GM18507 (cell line): ENCODE data around the gene POU2AF3.

ENCODE experiments used
- DNase-seq: peaks from one replicate; pipeline ENCODE4 v3.0.0; 2011; ENCODE audit warnings: low read depth; ENCODE audit not compliant: insufficient read length; ENCODE audit errors: extremely low spot score
- FAIRE-seq: peaks from 2 replicates; lab custom pipeline; 2011; peaks lifted over from hg19 to GRCh38; lab: Jason Lieb, UNC

POU2AF3 gene

GRCh38 chr11:111324277-111324720, 26.0 kb downstream of the POU2AF3 start:
- DNase-seq, result no peak
- FAIRE-seq, result no peak

- FAIRE-seq (no peak), DNase-seq (no peak)
Observed at GRCh38 chr11:111325259-111325658, 26.9 kb downstream of the POU2AF3 start.

GRCh38 chr11:111326824-111327223, 28.5 kb downstream of the POU2AF3 start:
- DNase-seq (no peak), FAIRE-seq (no peak)

- FAIRE-seq (no peak), DNase-seq (no peak)
Observed at GRCh38 chr11:111327908-111328624, 29.7 kb downstream of the POU2AF3 start.

GRCh38 chr11:111329306-111330204, 31.2 kb downstream of the POU2AF3 start:
- no peak for FAIRE-seq

GRCh38 chr11:111330234-111330893, 32.0 kb downstream of the POU2AF3 start:
- no peak for FAIRE-seq
- DNase-seq, result no peak

More at GRCh38 chr11:111329306-111330204, 31.2 kb downstream of the POU2AF3 start:
- DNase-seq, result no peak

- DNase-seq (no peak), FAIRE-seq (no peak)
Observed at GRCh38 chr11:111331711-111332479, 33.5 kb downstream of the POU2AF3 start.

GRCh38 chr11:111334532-111335502, 36.5 kb downstream of the POU2AF3 start:
- FAIRE-seq (no peak), DNase-seq (no peak)

- DNase-seq, result no peak
- FAIRE-seq, result no peak
Observed at GRCh38 chr11:111335549-111335948, 37.2 kb downstream of the POU2AF3 start.

- no peak for DNase-seq
- no peak for FAIRE-seq
Observed at GRCh38 chr11:111336062-111336461, 37.7 kb downstream of the POU2AF3 start.

GRCh38 chr11:111336582-111337256, 38.4 kb downstream of the POU2AF3 start:
- FAIRE-seq (no peak), DNase-seq (no peak)

- no peak for DNase-seq
- no peak for FAIRE-seq
Observed at GRCh38 chr11:111339758-111340388, 41.5 kb downstream of the POU2AF3 start.

- DNase-seq (no peak), FAIRE-seq (peak; percentile 33)
Observed at GRCh38 chr11:111342329-111342728, 44.0 kb downstream of the POU2AF3 start.

GRCh38 chr11:111344032-111344431, 45.7 kb downstream of the POU2AF3 start:
- FAIRE-seq, result peak; percentile 56
- no peak for DNase-seq

GRCh38 chr11:111347002-111347722, 48.8 kb downstream of the POU2AF3 start:
- DNase-seq (no peak), FAIRE-seq (no peak)

GRCh38 chr11:111347723-111348115, 49.4 kb downstream of the POU2AF3 start:
- no peak for DNase-seq
- no peak for FAIRE-seq

GRCh38 chr11:111348147-111348546, 49.8 kb downstream of the POU2AF3 start:
- no peak for FAIRE-seq
- DNase-seq, result no peak
